GM04503 (cell line): Measurements from ENCODE around the gene SLC6A6.

Experiments
- DNase-seq: peaks from one replicate; pipeline ENCODE4 v3.0.0-alpha.2; 2012; ENCODE audit warnings: low read depth

SLC6A6 gene

DNA sequence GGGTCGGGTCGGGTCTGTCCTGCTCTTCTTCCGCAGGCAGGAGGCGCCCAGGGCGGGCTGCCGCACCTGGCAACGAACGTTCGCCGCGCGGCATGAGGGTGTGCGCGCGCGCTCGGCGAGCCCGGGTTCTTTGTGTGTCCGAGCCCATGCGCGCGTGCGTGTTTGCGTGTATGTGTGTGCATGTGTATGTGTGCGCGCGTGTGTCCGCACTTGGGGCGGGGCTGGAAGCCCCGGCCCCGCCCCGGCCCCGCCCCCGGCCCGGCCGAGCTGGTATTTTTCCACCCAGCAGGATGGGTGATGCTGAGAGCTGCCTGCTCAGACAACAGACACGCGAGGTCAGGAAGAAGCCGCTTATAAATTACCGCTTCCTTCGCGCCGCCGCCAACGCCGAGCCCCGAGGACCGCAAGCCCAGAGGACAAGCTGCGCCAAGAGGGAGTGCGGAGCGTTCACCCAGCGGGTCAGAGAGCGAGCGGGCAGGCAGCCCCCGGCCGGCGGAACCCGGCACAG is at the start of gene SLC6A6:
Gene SLC6A6 (plus strand): TSS at position 303 of the 508 bp plus-strand sequence. CDS start 41,029 bp downstream, outside the sequence.
- peak; percentile 58 for DNase-seq

DNA sequence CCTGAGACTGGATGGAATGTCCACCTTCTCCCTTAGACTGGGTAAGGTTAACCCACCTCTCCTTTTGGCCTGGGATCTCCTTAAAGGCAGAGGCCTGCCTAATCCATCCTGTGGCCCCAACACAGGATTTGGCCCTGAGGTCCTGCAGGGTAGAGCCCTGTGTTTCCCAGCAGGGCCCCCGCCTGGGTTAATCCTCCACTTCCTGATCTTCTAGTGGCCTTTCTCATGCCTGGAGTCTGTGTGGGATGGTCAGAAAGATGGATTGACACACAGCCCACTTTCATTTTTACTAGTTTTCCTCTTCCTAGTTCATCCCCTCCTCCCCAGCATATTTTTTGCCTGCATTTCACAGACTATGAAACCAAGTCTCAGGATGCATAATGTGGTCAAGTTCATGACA is 48.9 kb upstream of the SLC6A6 start:
- DNase-seq, result no peak

DNA sequence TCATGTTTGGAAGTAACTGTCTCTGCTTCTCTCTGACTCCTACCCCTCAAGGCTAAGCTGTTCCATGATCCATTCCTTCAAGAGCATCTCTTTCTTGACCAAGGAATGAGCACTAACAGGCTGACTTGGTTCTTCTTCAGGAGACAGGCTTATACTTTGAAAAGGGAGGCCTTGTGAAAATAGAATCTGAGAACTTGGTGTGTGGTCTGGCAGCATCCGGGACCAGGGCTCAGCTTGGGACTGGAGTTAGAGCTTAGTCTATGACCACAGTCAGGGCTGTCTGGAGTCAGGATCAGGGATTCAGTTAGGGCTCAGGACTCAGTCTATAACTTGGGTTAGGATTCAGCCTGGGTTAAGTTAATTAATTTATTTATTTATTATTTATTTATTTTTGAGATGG is 44.9 kb upstream of the SLC6A6 start:
- DNase-seq, result no peak

DNA sequence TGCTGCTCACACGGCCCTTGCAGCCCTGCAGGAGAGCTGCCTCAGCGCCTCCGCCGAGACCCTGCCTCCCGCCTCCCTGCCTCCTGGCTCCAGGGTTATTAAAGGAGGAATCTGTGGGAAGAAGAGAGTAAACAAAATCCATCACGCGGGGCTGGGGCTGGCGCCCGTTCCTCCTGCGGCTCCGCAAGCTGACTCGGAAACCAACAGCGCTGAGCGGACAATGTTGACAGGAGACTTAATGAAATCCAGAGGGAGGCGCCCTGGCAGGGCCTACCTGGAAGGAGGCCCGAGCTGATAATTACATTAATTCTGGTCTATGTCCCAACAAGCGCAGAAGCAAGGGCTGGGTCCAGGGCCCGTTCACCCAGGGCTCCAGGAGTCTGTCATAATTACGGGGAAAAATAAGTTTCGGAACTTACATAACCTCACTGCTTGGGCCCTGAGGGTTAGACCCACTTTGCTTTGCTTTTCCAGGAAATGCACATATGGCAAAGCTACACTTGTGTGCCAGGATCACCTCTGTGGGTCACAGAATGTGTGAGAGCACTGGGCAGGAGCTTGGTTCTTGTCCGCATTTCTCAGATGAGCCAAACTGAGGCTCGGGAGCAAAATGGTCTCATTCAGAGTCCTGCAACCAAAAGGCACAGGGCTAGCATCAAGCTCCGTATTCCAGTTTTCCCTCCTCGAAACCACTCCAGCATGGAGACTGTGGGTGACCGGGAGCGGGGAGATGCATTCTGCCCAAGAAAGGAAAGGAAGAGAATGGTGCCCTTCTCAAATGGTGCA is 43.8 kb upstream of the SLC6A6 start:
- peak; percentile 15 for DNase-seq

DNA sequence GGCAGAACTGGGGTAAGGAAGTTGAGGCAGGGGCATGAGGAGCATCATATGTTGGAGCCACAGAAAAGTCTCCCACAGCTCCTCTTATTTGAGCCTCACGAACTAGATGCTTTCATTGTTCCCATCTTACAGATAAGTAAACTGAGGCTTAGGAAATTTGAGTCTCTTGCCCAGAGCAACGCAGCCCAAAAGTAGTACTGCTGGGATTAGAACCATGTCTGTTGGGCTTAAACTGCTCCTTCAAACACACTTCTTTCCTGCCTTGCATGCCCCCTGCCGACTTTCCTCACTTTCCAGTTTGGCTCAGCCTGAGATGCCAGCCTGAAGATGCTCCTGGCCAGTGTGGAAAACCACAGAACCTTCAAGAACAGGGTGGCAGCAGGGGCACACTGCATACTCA is 43.1 kb upstream of the SLC6A6 start:
- no peak for DNase-seq

DNA sequence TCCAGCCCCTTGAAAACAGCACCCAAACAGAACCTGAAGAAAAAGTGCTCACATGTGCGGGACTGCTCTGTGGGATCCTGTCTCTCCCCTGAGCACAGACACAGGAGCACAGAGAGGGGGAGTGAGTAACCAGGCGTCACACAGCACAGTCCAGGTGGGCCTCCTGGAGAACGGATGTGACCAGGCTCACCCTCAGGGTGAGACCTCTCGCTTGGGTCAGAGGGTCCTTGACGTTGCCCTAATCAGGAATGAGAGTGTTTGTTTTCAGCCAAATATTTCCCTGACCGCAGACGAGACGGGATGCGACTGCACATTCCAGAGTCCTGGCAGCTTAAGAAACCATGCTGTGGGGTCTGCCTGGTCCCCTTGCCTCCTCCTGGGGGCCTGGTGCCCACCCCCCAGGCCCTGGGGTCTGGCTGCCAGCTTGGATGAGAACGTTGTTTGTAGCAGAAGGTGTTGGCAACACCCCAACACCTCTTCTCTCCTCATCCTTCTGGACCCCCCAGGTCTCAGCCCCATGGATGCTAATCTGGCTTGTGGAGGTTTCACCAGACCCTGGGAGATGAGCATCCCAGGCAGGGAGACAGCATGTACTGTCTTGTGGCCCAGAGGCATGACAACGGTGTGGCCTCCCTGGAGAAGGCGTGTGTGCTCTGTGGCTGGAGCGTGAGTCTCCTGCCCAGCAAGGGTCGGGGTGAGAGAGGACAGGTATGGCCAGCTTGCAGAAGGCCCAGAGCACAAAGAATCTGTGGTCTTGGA is 42.1 kb upstream of the SLC6A6 start:
- DNase-seq, result no peak

DNA sequence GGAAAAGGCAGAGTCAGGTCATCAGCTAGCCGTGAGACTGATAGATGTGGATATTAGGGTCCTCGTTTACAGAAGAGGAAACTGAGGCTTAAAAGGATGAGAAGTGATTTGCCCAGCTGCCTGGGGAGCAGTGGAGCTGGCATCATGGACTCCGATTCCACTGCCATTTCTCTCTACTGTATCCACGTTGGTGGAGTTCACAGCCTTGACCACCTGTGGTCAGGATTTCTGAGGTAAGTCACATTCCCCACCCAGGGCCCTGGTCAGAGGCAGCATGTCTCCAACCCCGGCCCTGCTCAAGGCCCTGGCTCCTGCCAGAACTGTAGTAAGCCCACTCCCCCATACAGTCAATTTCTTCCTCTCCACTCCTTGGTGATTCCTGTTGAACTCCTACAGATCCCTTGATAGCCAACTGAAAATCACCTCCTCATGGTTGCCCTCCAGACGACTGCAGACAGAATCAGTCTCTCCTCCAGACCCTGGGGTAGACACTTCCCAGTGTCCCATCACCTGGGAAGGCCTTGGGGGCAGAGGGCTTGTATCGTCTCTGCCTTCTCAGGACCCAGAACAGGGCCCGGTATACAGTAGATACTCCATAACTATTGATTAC is 41.2 kb upstream of the SLC6A6 start:
- no peak for DNase-seq

DNA sequence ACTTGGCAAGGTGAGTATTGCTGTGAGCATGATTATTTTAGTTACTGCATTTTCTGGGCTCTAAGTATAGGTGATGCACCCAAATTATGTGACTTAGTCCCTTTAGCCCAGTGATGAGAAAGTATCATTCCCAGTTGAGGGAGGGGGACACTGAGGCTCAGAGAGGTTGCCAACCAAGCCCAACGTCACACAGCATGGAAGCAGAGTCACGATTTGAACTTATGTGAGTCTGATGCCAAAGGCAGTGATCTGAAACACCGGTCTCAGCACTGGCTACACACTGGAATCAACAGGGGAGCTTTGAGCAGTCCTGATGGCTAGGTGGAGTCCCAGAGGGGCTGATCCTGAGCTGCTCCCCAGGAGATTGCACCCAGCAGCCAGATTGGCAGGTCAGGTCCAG is 39.5 kb upstream of the SLC6A6 start:
- no peak for DNase-seq

DNA sequence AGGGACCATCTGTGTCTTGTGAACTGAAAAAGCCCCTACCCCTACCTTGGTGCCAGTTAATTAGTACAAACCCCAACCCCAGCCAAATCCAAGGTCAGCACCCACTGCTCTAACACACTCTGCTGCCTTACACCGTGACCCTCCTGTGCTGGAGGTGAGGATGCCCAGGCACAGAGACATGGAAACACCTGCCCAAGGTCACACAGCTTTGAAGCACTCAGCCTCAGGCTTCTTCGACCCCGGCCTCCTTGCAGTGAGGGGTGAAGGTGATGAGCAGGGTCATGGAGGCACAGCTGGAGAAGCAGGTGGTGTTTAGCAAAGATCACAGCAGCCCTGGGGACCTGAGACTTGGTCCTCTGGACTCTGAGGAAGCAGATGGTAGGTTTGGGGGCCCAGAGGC is 39.0 kb upstream of the SLC6A6 start:
- no peak for DNase-seq

DNA sequence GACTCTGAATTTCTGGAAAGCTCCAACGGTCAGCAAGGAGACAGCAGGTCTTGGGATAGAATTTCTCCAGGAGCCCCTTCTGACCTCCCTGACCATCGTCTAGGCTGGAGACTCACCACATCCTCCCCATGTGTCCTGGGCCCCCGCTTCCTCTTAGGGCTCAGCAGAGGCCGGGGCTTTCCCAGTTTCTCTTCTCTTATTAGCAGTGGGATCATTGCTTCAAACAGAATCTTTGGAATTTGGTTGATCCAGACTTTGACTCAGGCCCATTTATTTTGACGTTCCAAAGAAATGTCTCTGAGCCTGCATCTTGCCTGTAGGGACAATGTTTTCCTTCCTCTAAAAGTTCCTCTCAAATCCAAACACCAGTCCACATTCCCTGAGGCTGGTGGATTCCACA is 38.4 kb upstream of the SLC6A6 start:
- no peak for DNase-seq

DNA sequence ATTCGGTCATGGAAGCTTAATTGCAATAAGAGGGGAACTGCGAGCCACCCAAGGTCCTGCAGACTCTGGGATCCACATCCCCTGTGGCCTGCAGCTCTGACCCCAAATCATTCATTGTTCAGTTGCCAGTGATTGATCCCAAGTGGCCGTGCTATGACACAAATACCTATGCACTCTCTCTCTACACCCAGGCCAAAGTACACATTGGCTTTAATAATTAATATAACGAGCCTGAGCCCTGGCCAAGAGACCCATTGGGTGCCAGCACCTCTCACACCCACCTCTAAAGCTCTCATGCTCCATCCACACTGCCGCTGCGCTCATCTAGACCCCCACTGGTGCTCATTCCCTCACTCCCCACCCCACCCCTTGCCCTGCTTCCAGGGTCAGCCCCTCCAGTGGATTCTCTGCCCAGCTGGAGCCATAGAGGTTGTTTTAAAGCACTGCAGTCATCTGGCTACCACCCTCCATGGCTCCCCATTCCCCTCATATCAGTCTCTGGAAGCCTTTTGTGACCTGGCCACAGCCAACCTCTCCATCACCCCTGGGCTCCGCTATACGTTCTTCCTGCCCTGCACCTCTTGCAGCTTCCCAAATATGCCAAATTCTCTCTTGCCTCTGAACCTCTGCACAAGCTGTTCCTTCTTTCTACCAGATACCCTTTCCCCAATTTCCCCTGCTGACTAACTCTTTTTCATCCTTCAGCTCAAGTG is 37.7 kb upstream of the SLC6A6 start:
- DNase-seq, result no peak

DNA sequence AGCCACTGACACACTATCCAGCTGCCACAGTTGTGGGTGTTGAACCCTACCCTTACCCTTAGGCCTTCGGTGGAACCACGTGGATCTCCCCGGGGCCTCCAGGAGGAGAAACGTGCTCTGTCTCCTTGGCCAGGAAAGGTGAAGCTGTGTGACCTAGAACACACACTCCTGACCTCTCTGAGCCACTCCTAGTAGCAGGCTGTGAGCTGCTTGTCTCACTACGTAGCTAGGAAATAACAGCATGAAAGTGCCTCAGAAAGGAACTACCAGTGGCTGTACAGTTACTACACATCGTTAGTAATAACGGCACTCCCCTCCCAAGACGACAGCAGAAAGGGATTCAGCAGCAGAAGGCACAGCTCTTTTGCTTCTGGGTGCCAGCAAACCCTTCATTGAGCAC is 36.2 kb upstream of the SLC6A6 start:
- no peak for DNase-seq

DNA sequence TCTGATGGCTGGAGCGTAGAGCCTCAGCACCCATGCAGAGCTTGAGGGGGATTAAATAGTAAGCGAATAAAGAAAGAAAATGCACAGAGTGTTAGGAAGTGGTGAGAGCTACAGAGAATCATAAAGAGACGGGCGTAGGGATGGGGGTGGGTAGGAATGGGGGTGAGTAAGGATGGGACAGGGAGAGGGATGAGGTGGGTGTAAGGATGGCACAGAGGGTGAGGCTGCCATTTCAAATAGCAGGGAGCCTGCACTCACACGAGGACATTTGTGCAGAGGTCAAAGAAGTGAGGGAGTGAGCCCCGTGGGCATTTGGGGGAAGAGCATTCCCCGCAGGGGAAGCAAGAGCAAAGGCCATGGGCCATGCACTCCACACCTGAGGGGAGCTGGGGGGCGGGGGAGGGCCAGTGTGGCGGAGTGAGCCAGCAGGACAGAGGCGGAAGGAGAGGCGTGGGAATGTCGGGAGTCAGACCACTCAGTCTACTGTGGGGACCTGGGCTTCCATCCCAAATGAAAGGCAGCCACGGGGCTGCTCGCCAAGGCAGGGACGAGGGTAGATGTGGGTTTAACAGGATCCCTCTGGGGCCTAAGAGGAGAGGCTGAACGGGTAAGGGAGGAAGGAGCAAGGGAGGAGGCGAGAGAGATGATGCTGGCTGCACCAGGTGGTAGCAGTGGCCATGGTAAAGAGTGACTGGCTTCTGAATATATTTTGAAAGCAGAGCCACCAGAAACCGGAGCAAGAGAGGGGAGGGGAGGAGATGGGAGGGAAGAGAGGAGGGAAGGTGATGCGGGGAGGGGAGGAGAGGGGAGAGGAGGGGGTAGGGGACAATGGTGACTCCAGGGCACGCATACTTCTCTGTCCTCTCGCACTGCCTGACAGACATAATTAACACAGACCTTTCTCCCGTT is 35.2 kb upstream of the SLC6A6 start:
- no peak for DNase-seq

DNA sequence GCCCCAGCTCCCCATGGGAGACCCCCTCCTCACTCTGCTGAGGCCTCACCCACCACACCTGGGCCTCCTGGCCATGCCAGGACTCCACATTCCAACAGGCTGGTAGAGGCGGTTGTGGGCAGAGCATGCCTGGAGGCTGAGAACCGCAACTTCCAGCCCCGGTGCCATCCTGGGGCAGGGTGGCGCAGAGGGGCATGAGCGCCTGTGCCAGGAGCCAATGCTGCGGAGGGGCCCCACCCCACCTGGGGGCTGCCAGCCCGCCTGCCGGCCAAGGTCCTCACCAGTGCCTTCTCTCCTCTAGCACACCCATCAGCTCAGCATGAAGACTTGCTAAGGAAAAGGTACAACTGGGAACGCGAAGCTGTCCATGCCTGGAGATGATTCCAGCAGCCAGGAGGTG is 34.3 kb upstream of the SLC6A6 start:
- no peak for DNase-seq

DNA sequence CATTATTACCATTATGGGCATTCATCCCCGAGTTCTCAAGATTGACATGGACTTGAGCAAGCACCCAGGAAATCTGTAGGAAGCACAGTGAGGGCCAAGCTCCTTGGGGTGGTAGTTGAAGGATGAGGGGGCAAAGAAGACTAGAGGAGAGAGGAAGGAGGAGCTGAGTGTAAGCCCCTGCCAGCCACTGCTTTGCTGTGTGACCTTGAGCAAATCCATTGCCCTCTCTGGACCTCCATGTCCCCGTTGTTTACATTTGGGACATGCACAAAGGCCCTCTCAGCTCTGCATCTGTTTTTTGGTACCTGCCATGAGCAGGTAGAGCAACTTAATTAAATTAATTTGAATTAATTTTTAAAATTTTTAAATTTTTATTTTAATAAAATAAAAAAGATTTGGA is 33.5 kb upstream of the SLC6A6 start:
- no peak for DNase-seq

DNA sequence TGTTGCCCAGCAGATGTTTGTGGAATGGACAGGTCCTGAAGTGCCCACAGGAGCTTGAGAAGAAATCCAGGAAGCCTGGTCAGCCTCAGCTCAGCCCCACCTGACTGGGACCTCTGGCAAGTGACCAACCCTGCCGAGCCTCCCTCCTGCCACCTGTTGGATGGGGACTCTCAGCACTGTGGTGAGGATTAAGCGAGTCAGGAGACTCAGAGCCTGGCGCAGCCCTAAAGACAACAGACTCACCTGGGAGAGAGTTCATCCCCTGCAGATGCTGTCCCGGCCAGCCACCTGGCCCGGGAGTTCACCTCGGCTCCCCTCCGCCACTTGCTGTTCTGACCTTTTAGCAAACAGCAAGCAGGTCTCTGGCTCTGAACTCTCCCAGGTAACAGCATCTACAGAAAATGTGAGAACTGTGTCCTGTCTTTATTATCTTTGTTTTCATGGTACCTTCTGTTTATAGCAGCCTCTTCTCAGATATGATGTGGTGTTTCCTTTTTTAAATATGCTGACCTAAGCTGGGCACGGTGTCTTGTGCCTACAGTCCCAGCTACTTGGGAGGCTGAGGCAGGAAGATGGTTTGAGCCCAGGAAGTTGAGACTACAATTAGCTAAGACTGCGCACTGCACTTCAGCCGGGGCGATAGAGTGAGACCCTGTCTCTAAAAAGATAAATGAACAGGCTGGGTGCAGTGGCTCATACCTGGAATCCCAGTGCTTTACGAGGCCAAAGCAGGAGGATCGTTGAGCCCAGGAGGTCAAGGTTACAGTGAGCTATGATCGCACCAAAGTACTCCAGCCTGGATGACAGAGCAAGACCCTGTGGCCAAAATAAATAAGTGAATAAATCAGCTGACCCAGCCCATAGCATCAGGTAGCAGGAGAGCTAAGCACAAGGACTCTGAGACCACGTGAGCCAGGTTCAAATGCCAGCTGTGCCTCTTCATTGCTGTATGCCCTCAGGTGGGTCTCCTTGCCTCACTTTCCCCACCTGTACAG is 32.4 kb upstream of the SLC6A6 start:
- DNase-seq, result no peak

DNA sequence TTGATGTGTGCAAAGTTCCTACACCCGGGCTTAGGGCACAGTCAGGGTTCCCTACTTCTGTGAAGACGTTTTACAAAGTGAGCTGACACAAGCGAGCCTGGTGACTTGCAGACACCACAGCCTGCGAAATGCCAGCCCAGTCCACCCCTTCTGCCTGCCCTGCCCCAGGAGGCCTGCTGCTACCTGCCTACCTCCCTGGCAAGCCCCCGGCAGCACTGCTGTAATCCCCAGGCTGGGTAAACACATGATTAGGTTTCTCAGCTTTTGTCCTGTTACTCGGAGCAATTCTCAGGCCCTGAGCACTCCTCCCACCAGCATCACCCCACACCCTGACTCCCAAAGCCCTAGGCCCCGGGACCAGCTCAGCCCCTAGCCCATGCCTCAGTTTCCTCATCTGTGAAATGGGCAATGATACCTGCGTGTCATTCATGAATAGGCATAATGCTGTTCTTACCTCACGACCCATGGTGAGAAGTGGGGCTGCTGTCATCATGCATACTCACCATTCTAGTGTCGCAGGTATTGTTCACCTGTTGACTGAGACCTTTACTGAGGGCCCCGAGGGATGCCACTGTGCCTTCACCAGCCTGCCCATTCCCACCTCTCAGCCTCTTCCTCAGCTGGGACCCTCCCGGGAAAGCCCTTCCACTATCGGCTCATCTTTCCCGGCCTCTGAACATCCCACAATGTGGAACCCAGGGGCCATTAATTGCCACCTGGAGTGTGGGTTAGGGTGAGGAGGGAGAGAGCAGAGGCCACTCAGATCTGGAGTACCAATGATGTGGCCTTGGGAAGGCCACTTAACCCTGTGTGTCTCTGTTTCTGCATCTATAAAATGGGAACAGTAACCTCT is 31.5 kb upstream of the SLC6A6 start:
- DNase-seq, result no peak

DNA sequence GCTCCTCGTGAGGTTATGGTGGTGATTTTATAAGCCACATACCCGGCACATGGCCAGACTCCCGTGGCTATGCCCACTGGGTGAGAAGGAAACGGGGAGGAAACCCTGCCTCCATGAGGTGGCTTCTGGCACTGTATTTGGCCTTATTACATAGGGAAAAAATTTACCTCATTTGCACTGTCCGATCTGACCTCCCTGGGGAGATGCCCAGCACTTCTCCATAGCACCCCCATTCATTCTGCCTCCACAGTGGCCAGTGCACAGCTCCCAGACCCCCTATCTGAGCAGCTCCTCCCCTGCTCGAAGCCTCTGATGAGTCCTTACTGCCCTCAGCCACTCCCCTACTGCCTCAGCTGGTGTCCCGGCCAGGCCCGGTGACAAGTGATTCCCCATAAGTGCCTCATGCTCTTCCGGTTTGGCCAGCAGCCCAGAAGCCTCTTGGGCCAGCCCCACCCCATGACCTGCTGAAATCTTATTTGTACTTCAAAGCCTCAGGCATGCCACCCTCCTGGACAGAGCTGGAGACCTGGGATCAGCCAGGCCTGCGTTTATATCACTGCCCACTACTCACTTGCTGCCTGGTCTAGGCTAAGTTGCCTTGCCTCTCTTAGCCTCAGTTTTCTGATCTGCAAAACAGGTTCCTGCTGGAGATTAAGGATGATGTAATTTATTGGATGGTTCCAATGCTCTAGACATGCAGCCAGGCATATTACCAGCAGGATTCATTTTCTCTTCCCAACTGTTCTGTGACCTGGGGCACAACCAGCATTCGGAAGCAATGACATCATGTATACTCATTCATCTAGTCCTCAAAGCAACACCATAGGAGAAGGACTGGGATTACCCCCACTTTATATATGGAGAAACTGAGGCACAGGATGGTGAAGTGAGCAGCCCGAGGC is 30.6 kb upstream of the SLC6A6 start:
- peak; percentile 25 for DNase-seq
